Activated CD4-positive, alpha-beta T cell treated with anti-CD3 and anti-CD28 coated beads, Interleukin-10, Interleukin-2, amounts not matched to agents 100 ng/mL and 50 ng/mL, durations not matched to agents 16 hours and 8 hours (primary cell): Measurements from ENCODE around the gene CDCP2.

Experiments used
- DNase-seq: peaks from one replicate; pipeline ENCODE4 v3.0.0-alpha.2; 2020

CDCP2 gene

GRCh38 chr1:54135436-54136120 is 17.2 kb downstream of the CDCP2 start:
- DNase-seq: no peak

DNA sequence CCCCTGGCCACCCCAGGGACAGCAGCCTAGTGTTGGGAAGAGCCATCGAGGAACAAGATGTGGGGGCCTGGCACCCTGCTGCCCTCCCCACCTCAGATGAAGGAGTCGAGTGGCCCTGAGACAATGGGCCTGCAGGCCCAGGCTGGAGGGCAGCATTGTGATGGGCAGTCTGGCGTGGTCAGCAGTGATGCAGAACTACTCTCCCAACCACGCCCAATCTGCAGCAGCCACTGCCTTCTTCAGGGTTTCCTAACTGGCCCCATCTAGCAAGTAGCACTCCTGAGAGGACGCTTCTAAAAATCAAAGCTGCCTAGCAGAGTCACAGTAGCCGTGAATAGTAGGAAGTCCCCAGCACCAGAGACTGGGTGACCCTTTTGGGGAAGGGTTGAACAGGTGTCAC is 18.5 kb downstream of the CDCP2 start:
- no peak for DNase-seq

DNA sequence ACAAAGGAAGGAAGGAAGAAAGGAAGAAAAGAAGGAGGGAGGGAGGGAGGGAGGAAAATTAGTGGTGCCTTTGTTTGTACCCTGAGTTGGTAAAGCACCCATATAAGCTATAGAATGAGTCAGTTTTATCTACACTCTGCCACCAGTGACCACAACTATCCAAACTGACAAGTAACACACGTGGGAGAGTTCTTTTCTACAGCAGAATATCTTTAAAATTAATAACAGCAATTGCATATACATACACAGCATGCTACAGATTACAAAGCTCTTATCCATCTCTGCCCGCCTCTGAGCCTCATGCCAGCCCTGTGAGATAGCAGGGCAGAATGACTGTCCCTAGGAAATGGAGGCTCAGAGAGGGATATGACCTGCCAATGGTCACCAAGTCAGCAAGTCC is 20.3 kb downstream of the CDCP2 start:
- no peak for DNase-seq

GRCh38 chr1:54131419-54131818 is 21.4 kb downstream of the CDCP2 start:
- DNase-seq: no peak

- no peak for DNase-seq
These were observed 22.9 kb downstream of the CDCP2 start for GRCh38 chr1:54129858-54130257.

DNA sequence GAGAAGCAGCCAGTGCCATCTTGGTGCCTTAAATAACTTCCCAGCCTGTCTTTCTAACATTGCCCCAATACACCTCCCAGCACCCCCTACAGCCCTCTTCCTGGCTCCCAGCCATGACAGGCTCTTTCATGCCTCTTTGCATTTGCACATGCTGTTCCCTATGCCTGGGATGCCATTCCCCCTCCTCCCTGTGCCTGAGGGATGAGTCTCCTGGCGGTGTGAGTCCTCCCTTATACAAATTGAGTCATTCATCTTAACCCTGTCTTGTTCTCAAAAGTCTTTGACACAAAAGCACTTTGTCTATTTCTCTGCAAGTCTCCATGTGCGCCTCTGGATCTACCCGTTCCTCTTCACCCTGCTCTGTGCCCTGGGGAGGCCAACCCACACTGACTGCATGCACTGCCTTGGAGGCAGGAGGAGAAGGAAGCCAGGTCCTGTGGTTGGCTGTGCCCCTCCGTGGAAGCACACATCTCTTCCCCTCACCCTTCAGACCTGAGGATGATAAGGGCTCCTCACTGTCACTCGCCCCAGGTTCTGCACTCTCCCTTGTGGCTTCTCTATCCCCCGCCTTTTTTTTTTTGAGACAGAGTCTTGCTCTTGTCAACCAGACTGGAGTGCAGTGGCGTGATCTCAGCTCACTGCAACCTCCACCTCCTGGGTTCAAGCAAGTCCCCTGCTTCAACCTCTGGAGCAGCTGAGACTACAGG is 25.1 kb downstream of the CDCP2 start:
- DNase-seq: no peak

GRCh38 chr1:54126271-54126815 is 26.5 kb downstream of the CDCP2 start:
- no peak for DNase-seq

- no peak for DNase-seq
These were observed 27.3 kb downstream of the CDCP2 start for GRCh38 chr1:54125386-54126070.

DNA sequence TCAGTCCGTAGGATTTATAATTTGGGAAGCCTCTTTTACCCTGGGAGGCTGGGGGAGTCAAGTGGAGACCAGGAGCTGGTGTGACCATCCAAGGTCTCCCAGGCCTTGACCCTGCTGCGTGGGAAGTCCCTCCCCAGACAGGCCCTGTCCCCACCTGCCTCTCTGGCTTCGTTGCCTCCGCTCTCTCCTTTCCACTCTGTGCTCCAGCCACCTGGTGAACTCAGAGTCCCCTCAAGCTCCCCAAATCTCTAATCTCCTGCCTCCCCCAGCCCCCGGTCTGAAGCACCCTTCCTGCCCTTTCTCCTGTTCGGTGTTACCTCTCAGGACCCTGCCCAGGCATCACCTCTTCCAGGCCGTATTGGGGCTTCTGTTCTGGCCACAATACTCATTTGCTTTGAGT is 27.9 kb downstream of the CDCP2 start:
- DNase-seq: no peak

- no peak for DNase-seq
These were observed 28.3 kb downstream of the CDCP2 start for GRCh38 chr1:54124472-54124871.

DNA sequence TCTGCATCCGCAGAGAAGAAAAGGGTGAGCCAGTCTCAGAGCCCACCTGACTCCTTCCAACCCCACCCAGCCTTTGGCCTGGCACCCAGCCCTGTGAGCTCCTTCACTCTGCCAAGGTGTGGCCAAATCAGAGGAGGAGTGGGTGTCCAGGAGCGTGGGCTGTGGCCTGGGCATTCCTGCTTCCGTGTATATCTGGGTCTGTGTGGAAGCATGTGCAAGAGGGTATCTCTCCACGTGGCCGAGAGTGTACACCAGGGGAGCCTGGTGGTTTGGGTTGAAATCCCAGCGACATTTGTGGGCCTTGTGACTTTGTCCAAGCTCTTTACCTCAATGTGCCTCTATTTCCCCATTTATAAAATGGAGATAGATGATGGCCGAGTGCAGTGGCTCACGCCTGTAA is 29.8 kb downstream of the CDCP2 start:
- no peak for DNase-seq

DNA sequence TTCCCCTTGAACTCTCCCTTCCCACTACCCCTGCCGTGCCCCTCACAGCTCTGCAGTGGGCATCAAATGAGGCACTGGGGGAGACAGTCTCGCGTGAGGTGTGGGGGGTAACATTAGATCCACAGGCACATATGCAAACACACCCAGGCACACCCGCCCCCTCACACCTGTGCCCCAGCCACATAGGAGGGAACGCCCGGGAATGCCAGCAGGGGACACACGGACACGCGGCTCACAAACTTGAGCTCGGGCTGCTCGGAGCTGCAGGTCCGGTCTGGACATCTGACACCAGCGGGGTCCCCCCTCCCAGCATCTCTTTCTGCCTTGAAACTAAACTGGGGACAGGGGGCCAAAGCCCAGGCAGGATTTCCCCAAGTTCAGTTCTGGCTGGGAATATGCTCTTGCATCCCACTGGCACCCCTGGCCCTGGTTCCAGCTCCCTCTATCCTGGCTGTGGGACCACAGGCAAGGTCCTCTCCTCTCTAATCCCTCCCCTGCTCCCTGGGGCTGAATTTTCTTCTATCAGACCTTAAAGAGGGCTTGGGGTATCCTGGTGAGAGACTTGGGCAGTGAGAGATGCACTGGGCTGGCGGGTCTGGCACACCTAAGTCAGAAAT is 30.6 kb downstream of the CDCP2 start:
- no peak for DNase-seq

DNA sequence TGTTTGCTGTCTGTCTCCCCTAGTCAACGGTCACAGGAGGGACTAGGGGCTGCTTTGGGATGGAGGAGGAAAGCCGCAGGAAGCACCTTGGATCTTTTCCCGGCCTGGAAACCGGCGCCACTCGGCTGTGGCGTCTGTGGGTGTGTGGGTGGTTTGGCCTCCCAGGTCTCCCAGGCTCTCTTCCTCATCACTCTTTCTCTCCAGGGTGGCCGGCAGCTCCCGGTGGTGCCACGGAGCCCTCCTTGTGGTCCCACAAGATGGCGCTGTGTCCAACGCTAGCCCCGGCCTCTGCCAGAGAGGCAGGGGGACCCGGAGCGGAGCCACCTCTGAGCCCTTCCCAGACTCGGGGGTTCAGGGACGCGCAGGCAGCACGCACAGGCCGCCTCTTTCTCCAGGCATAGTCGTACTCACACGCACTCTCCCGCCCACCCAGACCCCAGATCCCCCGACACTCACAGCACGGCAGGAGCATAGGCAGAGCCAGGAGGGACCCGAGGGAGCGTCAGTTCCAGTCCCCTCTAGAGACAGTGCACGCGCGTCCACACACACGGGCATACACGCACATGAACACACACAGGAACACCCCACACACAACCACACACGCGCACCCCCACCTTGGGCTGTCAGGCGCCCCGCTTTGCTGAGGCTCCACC is 31.2 kb downstream of the CDCP2 start:
- DNase-seq: peak; percentile 62

DNA sequence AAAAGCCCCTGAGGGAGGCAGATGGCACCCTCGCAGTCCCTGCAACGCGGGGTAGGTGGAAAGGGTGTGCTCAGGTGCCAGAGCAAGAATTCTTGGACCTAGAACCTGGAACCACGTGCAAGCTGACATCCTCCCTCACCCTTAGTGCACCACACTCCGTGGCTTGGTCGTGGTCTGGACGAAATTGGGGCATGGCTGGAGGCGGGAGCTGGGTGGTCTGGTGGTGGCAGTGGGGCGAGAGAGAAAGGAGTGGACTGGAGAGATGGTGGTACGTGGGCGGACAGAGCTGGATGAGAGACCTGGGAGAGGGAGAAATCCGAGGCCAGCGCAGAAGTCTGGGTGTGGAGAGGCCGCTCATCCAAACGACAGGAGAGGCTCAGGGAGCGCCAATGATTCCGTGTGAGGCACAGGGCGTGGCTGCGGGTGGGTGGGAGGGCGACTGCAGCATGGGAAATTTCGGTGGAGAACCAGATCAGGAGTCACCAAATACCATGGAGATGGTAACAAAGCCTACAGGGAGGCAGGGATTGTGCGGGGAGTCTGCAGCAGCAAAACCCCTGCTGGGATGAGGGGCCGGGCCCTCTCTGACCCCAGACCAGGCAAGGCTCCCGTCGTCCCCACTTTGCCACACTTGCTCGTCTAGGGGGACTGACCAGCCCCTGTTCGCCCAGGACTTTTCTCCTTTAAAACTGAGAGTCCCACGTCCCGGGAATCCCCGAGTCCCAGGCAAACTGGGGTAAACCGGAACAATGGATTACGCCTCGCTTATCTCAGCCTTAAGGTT is 31.9 kb downstream of the CDCP2 start:
- DNase-seq: no peak

- no peak for DNase-seq
These were observed 32.6 kb downstream of the CDCP2 start for GRCh38 chr1:54120018-54120697.

DNA sequence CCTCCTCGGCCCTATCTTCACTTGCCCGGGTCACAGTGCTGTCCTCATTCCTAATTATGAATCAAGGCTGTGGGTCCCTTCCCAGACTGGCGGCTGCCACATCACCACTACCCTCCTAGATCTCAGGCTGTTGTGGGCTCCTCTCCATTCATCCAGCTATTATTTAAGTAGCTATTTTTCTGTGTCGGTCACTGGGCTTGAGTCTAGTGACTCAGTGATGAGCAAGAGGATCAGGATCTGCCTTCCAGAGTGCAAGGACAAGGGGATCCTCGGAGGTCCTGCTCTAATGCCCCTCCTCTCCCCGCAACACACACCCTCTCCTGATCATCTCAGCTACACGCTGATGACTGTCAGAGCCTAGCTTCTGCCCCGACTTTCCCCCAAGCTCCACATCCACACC is 34.1 kb downstream of the CDCP2 start:
- no peak for DNase-seq

DNA sequence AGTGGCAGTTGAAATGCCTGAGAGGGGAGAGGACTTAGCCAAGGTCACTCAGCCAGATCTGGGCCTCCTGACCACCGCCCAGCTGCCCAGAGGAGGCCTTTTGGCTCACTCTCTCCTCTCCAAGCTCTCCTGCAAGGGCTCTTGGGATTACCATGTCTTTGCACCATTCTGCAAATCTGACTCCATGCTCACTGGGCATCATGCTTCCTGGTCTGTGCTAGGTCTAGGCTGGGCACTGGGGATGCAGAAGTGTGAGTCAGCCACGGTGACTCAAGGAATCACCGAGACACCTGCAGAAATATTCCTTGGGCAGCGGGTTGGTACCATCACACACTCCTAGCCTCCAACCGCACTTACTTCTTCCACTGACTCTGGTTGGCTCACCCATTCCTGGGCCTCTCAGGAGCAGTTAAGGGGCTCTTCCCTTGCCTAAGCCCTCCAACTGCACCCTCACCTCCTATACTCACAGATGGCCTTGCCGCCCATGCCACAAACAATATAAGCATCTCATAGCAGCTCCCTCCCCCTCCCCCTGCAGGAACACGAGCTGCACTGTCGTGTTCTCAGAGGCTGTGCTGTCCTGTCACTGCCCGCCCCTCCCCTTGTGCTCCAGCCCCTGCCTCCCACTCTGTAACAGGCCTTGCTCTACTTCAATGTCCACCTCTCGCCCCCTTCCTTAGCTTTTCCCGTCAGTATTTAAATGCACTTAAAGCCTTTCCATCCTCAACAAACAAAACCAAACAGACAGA is 34.8 kb downstream of the CDCP2 start:
- DNase-seq: no peak

DNA sequence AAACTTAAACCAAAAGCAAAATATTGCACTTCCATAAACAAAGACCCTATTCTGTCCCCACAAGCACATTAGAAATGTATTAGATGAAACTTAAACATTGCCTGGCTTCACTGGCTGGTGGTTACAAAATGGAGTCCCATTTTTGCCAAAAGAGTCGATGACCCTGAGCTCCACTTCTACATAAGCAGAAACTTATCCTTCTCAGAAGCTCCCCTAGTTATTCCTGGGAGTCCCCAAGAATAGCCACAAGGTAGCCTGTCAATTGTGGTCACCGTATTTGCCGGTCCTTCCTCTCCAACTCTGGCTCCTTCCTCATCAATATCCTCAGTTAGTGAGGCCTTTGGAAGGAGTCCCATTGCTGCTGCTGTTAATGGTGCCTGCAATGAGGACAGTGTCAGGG is 37.3 kb downstream of the CDCP2 start:
- no peak for DNase-seq

- DNase-seq: no peak
These were observed 37.8 kb downstream of the CDCP2 start for GRCh38 chr1:54114955-54115354.

GRCh38 chr1:54114001-54114400 is 38.8 kb downstream of the CDCP2 start:
- no peak for DNase-seq
